Endometrial microvascular endothelial cells (primary cell): ENCODE data around the gene OBSCN. TPM values are rescaled to one million over a fixed set of nuclear protein-coding genes. Genes with fewer than 3 reads are reported as not detected.

Experiments
- in situ Hi-C: cut with HindIII; loops from 2 replicates; pipeline ENCODE4 v1.10.0; 2017; ENCODE audit warnings: low sequenced_read_pairs, low pct_unique_long_range_greater_than_20kb; ENCODE audit errors: inconsistent ontology term
- total RNA-seq: library from RNA; depleted of rRNA; stranded (reverse); fragments of >200 nt; gene quantifications from one replicate; pipeline ENCODE4 v1.2.3, GENCODE V29; 2015; ENCODE audit errors: inconsistent ontology term

Gene OBSCN
- total RNA-seq, 1 donor from 2014 or later, result 0.37 TPM

DNA sequence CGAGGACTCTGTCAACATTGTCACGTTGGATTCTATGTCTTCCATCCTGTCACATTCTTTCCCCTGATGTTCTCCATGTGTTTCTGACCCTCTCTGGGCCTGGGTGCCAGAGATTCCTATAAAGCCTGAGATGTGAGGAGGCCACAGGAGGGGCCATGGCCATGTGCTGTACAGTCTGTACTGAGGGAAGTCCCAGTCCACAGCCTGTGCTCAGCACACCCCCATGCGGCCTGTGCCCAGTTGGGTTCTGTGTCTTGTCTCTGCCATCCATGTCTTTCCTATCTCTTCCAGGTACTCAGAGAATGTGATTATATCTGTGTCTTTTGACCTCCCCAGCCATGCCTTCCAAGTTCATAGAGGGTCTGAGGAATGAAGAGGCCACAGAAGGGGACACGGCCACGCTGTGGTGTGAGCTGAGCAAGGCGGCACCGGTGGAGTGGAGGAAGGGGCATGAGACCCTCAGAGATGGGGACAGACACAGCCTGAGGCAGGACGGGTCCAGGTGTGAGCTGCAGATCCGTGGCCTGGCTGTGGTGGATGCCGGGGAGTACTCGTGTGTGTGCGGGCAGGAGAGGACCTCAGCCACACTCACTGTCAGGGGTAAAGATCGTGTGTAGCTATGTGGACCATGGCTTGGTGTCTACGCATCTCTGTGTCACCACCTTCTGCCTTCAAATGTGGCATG lies 86.1 kb downstream of the OBSCN start:
- in situ Hi-C loops, result no loop called here

DNA sequence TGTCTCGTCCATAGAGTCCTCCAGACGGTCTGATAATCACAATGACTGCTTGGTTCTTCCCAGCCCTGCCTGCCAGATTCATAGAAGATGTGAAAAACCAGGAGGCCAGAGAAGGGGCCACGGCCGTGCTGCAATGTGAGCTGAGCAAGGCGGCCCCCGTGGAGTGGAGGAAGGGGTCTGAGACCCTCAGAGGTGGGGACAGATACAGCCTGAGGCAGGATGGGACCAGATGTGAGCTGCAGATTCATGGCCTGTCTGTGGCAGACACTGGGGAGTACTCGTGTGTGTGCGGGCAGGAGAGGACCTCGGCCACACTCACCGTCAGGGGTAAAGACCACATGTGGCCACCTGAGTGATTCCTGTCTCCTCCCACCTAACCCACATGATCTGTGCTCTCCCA lies 86.9 kb downstream of the OBSCN start:
- in situ Hi-C loops, result no loop called here

DNA sequence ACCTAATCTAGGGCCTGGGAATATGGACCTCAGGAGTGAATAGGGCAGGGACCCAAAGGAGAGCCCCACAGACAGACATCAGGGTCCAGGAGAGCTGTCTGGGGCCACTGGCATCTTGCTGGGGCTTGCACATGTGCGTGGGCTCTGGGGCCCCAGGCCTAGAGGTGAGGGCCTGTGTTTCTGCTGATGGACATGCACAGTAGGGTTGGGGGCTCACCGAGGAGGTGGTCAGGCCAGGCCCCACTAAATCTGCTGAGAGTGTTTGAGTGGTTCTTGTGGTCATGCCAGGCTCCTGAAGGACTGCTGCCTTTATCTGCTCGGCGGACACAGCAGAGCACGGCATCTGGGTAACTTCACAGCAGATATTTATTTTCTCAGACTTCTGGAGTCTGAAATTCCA lies 87.4 kb downstream of the OBSCN start:
- in situ Hi-C loops, result no loop called here

GRCh38 chr1:228295981-228296380 lies 88.1 kb downstream of the OBSCN start:
- in situ Hi-C loops, result no loop called here

DNA sequence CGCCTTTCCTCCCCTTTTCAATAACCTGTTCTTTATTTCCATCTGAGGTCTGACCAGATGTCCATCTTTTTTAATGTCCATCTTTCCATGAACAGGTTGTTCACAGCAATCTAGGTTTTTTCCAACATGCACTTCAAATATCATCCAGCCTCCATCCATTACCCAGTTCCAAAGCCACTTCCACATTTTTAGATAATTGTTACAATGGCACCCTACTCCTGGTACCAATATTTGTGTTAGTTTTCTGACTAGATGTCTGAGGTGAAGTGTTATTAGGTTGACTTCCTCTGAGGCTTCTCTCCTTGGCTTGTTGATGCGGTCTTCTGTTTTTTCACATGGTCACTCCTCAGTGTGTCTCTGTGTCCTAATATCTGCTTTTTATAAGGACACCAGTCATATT lies 89.4 kb downstream of the OBSCN start:
- in situ Hi-C loops, result no loop called here

DNA sequence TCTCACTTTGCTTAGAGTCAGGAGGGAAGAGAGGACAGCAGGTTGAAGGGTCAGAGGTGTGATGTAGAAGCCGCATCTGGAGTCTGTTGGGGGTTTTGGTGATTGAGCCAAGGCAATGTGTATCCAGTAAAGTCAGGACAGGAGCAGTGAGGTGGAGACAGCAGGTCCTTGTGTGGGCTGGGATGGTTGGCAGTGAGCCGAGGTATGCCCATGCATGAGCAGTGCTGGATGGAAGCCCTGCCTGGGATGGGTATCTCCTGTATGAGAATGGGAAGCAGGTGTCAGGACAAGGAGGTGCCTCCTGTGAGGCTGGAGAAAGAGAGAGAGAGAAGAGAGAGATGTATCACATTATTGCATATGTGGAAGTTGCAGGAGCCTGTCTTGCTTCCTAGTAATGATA lies 90.0 kb downstream of the OBSCN start:
- in situ Hi-C loops, result no loop called here

GRCh38 chr1:228298471-228298870 lies 90.6 kb downstream of the OBSCN start:
- in situ Hi-C loops, result no loop called here

DNA sequence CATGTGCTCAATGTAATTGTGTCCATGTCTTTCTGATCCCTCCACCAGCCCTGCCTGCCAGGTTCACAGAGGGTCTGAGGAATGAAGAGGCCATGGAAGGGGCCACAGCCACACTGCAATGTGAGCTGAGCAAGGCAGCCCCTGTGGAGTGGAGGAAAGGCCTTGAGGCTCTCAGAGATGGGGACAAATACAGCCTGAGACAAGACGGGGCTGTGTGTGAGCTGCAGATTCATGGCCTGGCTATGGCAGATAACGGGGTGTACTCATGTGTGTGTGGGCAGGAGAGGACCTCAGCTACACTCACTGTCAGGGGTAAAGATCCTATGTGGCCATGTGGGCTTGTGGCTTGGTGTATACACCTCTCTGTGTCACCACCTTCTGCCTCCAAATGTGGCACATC lies 91.4 kb downstream of the OBSCN start:
- in situ Hi-C loops, result no loop called here

GRCh38 chr1:228299901-228300300 lies 92.1 kb downstream of the OBSCN start:
- in situ Hi-C loops, result no loop called here

DNA sequence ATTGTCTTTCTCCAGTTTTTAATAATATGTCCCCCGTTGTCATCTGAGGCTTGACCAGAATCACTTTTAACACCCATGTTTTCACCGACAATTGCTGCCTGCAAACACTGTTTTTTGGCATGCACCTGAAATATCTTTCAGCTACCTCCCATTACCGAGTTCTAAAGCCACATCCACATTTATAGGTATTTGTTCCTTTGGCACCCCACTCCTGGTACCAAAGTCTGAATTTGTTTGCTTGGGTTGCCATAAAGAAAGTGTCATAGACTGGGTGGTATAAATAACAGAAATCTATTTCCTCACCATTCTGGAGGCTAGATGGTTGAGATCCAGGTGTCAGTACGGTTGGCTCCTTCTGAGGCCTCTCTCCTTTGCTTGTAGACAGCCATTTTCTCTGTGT lies 94.2 kb downstream of the OBSCN start:
- in situ Hi-C loops, result no loop called here

- in situ Hi-C loops, result no loop called here
Observed at GRCh38 chr1:228303596-228303995, 95.8 kb downstream of the OBSCN start.

DNA sequence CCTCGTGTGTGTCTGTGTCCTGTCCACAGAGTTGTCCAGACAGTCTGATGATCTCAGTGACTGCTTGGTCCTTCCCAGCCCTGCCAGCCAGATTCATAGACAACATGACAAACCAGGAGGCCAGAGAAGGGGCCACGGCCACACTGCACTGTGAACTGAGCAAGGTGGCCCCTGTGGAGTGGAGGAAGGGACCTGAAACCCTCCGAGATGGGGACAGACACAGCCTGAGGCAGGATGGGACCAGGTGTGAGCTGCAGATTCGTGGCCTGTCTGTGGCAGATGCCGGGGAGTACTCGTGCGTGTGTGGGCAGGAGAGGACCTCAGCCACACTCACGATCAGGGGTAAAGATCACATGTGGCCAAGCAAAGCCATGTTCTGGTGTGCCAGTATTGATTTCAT lies 96.4 kb downstream of the OBSCN start:
- in situ Hi-C loops, result no loop called here

DNA sequence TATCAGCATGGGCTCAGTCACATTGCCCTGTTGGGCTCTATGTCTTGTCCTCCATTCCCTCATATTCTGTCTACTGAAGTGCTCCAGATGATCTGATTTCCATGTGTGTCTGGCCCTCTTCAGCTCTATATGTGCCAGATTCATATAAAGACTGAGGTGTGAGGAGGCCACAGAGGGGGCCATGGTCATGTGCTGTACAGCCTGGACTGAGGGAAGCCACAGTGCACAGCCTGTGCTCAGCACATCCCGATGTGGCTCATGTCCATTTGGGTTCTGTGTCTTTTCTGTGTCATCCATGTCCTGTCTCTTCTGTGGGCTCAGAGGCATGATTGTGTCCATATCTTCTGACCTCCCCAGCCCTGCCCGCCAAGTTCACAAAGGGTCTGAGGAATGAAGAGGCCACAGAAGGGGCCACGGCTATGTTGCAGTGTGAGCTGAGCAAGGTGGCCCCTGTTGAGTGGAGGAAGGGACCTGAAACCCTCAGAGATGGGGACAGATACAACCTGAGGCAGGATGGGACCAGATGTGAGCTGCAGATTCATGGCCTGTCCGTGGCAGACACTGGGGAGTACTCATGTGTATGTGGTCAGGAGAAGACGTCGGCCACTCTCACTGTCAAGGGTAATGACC lies 97.0 kb downstream of the OBSCN start:
- in situ Hi-C loops, result no loop called here

DNA sequence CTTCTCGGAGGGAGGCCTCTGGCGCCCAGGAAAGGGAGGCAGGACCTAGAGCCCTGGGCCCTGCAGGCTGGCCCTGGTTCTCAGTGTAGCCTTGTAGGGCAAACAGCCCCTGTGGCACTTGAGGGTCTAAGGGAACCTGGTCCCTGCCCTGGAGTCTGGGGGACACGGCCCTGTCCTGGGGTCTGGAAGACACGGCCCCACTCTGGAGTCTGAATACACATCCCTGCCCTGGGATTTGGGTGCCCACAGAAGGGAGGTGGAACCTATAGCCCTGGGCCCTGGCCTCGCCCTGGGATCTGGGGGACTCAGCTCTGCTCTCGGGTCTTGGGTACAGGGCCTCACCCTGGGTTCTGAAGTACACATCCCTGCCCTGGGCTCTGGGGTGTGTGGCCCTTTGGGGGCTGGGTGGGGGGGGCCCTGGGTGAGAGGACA lies 97.9 kb downstream of the OBSCN start:
- in situ Hi-C loops, result no loop called here

DNA sequence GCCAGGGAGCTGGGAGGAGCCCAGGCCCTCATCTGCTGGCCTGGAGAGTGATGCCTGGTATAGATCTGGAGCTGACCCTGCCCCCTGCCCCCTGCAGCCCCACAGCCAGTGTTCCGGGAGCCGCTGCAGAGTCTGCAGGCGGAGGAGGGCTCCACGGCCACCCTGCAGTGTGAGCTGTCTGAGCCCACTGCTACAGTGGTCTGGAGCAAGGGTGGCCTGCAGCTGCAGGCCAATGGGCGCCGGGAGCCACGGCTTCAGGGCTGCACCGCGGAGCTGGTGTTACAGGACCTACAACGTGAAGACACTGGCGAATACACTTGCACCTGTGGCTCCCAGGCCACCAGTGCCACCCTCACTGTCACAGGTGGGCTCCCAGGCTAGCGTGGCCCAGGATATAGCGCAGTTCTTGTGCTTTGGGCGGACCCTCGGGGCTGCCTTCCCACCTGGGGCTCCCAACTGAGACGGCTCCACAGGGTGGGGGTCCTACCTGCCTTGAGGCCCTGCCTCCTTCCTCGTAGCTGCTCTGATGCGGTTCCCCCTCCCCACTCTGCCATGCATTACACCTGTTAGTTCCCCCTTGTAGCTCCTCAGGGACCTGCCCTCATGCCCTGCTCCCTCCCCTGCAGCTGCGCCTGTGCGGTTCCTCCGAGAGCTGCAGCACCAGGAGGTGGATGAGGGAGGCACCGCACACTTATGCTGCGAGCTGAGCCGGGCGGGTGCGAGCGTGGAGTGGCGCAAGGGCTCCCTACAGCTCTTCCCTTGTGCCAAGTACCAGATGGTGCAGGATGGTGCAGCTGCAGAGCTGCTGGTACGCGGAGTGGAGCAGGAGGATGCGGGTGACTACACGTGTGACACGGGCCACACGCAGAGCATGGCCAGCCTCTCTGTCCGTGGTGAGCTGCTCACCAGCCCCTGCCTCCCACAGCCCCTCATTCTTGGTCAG lies 98.7 kb downstream of the OBSCN start:
- in situ Hi-C loops, result no loop called here

GRCh38 chr1:228307218-228308023 lies 99.6 kb downstream of the OBSCN start:
- in situ Hi-C loops, result no loop called here

- in situ Hi-C loops, result no loop called here
Observed at GRCh38 chr1:228308085-228308601, 100.3 kb downstream of the OBSCN start.

GRCh38 chr1:228308628-228309325 lies 100.9 kb downstream of the OBSCN start:
- in situ Hi-C loops, result no loop called here
